ENCODE measurements around the gene EGR1.

DNA sequence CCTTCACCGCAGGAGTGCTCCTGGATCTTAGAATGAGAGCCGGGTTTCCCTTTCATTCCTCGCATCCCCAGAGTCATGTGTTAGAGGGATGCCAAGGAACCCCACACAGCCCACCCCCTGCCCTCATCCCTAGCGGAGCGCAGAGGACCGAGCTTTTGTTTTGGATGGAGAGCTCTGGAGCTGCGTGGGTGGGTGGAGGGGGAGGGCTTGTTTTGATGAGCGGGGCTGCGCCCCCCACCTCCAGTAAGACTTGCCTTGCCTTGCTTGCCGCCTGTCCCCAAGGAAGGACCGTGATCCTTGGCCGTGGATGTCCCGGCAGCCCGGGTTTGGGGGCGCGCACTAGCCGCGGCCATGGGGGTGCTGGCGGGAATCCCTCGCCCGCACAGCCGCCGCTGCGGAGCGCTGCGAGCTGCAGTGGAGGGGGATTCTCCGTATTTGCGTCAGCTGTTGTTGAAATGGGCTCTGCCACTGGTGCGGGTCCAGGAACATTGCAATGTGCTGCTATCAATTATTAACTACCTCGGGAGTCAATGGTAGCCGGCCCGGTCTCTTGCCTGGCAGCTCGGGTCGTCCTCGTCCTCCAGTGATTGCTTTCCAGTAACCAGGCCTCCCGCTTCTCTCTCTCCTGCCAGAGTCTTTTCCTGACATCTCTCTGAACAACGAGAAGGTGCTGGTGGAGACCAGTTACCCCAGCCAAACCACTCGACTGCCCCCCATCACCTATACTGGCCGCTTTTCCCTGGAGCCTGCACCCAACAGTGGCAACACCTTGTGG is 1.0 kb downstream of the EGR1 start:
- TF ChIP-seq MXI1 (IDR thresholded peaks at IDR 0.05; ENCODE audit: borderline replicate concordance, low read depth, low read length) (no peak), POLR2A (IDR thresholded peaks at IDR 0.05; ENCODE audit: low read depth, low read length) (no peak), RAD21 (IDR thresholded peaks at IDR 0.05; ENCODE audit: low read length) (no peak), MAFK (IDR thresholded peaks at IDR 0.05; ENCODE audit: low read depth, low read length) (no peak), CEBPB (IDR thresholded peaks at IDR 0.05; ENCODE audit: low read depth, low read length) (no peak), SMC3 (IDR thresholded peaks at IDR 0.05; ENCODE audit: low read depth, low read length) (no peak), RFX5 (IDR thresholded peaks at IDR 0.05; ENCODE audit: low read depth, low read length) (no peak)
- TF ChIP-seq, protein P1, sequence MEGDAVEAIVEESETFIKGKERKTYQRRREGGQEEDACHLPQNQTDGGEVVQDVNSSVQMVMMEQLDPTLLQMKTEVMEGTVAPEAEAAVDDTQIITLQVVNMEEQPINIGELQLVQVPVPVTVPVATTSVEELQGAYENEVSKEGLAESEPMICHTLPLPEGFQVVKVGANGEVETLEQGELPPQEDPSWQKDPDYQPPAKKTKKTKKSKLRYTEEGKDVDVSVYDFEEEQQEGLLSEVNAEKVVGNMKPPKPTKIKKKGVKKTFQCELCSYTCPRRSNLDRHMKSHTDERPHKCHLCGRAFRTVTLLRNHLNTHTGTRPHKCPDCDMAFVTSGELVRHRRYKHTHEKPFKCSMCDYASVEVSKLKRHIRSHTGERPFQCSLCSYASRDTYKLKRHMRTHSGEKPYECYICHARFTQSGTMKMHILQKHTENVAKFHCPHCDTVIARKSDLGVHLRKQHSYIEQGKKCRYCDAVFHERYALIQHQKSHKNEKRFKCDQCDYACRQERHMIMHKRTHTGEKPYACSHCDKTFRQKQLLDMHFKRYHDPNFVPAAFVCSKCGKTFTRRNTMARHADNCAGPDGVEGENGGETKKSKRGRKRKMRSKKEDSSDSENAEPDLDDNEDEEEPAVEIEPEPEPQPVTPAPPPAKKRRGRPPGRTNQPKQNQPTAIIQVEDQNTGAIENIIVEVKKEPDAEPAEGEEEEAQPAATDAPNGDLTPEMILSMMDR (conservative IDR thresholded peaks at IDR 0.05; ENCODE audit: low read depth, low read length) = no peak

Data from IMR-90 (cell line).